Trophoblast cell (in vitro differentiated cells and primary cell): Measurements from ENCODE around the gene TIMELESS.
A peak's percentile ranks its signal among the peaks of the same experiment; 100 is the strongest.
"Not testable (repeated sequence)": the region's sequence is repeated elsewhere in the genome, so short reads cannot be mapped to it uniquely, and the experiment has no call there.

Source experiments
- DNase-seq, 2 donors: peaks; one replicate each; pipeline ENCODE4 v3.0.0-alpha.2; 2016
- H2AFZ ChIP-seq: 2 replicates; pipeline ENCODE4 v1.6.1; 2013; ENCODE audit warnings: low read length, moderate library complexity, mild to moderate bottlenecking; ENCODE audit not compliant: insufficient read depth, poor library complexity
- H2AK5ac ChIP-seq: 2 replicates; pipeline ENCODE4 v1.6.1; 2013; ENCODE audit warnings: mild to moderate bottlenecking, low read length
- H2BK120ac ChIP-seq: 2 replicates; pipeline ENCODE4 v1.6.1; 2013; ENCODE audit warnings: low read length, mild to moderate bottlenecking, moderate library complexity; ENCODE audit not compliant: insufficient read depth, poor library complexity
- H2BK12ac ChIP-seq: 2 replicates; pipeline ENCODE4 v1.6.1; 2013; ENCODE audit warnings: mild to moderate bottlenecking, low read length, moderate library complexity
- H2BK5ac ChIP-seq: 2 replicates; pipeline ENCODE4 v1.6.1; 2013; ENCODE audit warnings: low read length, low read depth, moderate library complexity, mild to moderate bottlenecking; ENCODE audit not compliant: poor library complexity
- H3K14ac ChIP-seq: 2 replicates; pipeline ENCODE4 v1.6.1; 2013; ENCODE audit warnings: mild to moderate bottlenecking, low read length
- H3K18ac ChIP-seq: 2 replicates; pipeline ENCODE4 v1.6.1; 2013; ENCODE audit warnings: mild to moderate bottlenecking, low read length
- H3K23ac ChIP-seq: 2 replicates; pipeline ENCODE4 v1.6.1; 2013; ENCODE audit warnings: low read length
- H3K27ac ChIP-seq: 2 replicates; pipeline ENCODE4 v1.5.1; 2013; ENCODE audit warnings: low read depth, mild to moderate bottlenecking, inconsistent platforms, low read length, moderate library complexity
- H3K27me3 ChIP-seq: 2 replicates; pipeline ENCODE4 v1.6.1; 2013; ENCODE audit warnings: inconsistent platforms, mild to moderate bottlenecking, low read length, moderate library complexity; ENCODE audit not compliant: insufficient read depth
- H3K36me3 ChIP-seq, 2 experiments: 1 replicate in 1 of 2; 2 replicates in 1 of 2; pipeline ENCODE4 v1.6.1; 2013; ENCODE audit warnings: low read length in 2 of 2, mild to moderate bottlenecking in 2 of 2, moderate library complexity in 1 of 2; ENCODE audit not compliant: insufficient read depth in 2 of 2, control insufficient read depth in 1 of 2
- H3K4ac ChIP-seq: 2 replicates; pipeline ENCODE4 v1.6.1; 2013; ENCODE audit warnings: low read depth, mild to moderate bottlenecking, low read length, moderate library complexity
- H3K4me1 ChIP-seq, 2 experiments: 1 replicate in 1 of 2; 2 replicates in 1 of 2; pipeline ENCODE4 v1.6.1; 2013; ENCODE audit warnings: low read length in 2 of 2, mild to moderate bottlenecking in 2 of 2, moderate library complexity in 1 of 2; ENCODE audit not compliant: insufficient read depth in 2 of 2, control insufficient read depth in 1 of 2
- H3K4me2 ChIP-seq: 2 replicates; pipeline ENCODE4 v1.6.1; 2013; ENCODE audit warnings: inconsistent platforms, mild to moderate bottlenecking, low read length, moderate library complexity
- H3K4me3 ChIP-seq: 2 replicates; pipeline ENCODE4 v1.5.1; 2013; ENCODE audit warnings: mild to moderate bottlenecking, low read depth, low read length, inconsistent platforms
- H3K79me1 ChIP-seq: one replicate; pipeline ENCODE4 v1.6.1; 2013; ENCODE audit warnings: low read length
- H3K79me2 ChIP-seq: 2 replicates; pipeline ENCODE4 v1.6.1; 2013; ENCODE audit warnings: low read length, mild to moderate bottlenecking; ENCODE audit not compliant: control insufficient read depth, insufficient read depth, poor library complexity
- H3K9ac ChIP-seq: 2 replicates; pipeline ENCODE4 v1.6.1; 2013; ENCODE audit warnings: mild to moderate bottlenecking, low read length
- H3K9me3 ChIP-seq: 2 replicates; pipeline ENCODE4 v1.6.1; 2013; ENCODE audit warnings: low read depth, mild to moderate bottlenecking, control low read depth, inconsistent platforms, low read length; ENCODE audit not compliant: insufficient read depth
- H4K12ac ChIP-seq: 2 replicates; pipeline ENCODE4 v1.6.1; 2013; ENCODE audit warnings: low read depth, mild to moderate bottlenecking, low read length, moderate library complexity
- H4K8ac ChIP-seq: 2 replicates; pipeline ENCODE4 v1.6.1; 2013; ENCODE audit warnings: low read depth, mild to moderate bottlenecking, low read length, moderate library complexity
- H4K91ac ChIP-seq: one replicate; pipeline ENCODE4 v1.6.1; 2013; ENCODE audit warnings: low read depth, mild to moderate bottlenecking, low read length, moderate library complexity
- WGBS: extraction: QIAGEN DNeasy Blood & Tissue Kit; methylation state at CpG from one replicate; pipeline ENCODE4 v1.1.7; 2013; ENCODE audit warnings: missing lambda C conversion rate; ENCODE audit not compliant: insufficient read length, insufficient coverage; ENCODE audit errors: extremely low coverage; 5-methylcytosine and 5-hydroxymethylcytosine counted together

Gene TIMELESS

GRCh38 chr12:56449622-56449984 is 377 bp upstream of the TIMELESS start:
- Histone ChIP-seq H4K8ac (peak overlapping the region; percentile 85), H2AK5ac (no peak overlapping the region), H2BK5ac (no peak overlapping the region), H3K36me3 (no peaks in the 10 kb centered on the region), H3K14ac (no peak overlapping the region), H3K79me1 (peaks cover 7% of the 10 kb centered on the region), H3K4me2 (peak overlapping the region; percentile 92), H2BK120ac (no peak overlapping the region), H3K4me1 (no peaks in the 10 kb centered on the region), H3K23ac (no peak overlapping the region), H2AFZ (no peak overlapping the region), H2BK12ac (no peak overlapping the region), H3K79me2 (peaks cover 4% of the 10 kb centered on the region), H3K27ac (no peak overlapping the region), H3K4me3 (no peak overlapping the region), H4K91ac (no peak overlapping the region), H3K27me3 (no peaks in the 10 kb centered on the region), H3K9me3 (no peaks in the 10 kb centered on the region), H3K18ac (no peak overlapping the region), H4K12ac (no peak overlapping the region), H3K4ac (no peak overlapping the region), H3K9ac (no peak overlapping the region)
- WGBS, result no CpG with 5 or more reads among the region's 5 CpGs
- no peak for DNase-seq

- H4K12ac ChIP-seq, H3K9ac ChIP-seq, H4K8ac ChIP-seq, H3K36me3 ChIP-seq, H3K4ac ChIP-seq, H3K27ac ChIP-seq, H3K14ac ChIP-seq, H2BK5ac ChIP-seq, H2BK120ac ChIP-seq, H3K23ac ChIP-seq, H3K18ac ChIP-seq, H3K79me2 ChIP-seq, H3K79me1 ChIP-seq, H4K91ac ChIP-seq, H2BK12ac ChIP-seq, H3K27me3 ChIP-seq, H3K9me3 ChIP-seq, H3K4me2 ChIP-seq, H2AFZ ChIP-seq, H2AK5ac ChIP-seq, H3K4me1 ChIP-seq, H3K4me3 ChIP-seq: not testable (repeated sequence)
- no CpG with 5 or more reads among the region's 2 CpGs for WGBS
- peak; percentile 44 to 72 for DNase-seq
Measured at GRCh38 chr12:56443208-56443607, 6.0 kb downstream of the TIMELESS start.

- no peaks in the 10 kb centered on the region for H3K79me2 ChIP-seq
- H3K4me2 ChIP-seq, result no peak overlapping the region
- no peak overlapping the region for H3K4ac ChIP-seq
- no peaks in the 10 kb centered on the region for H3K79me1 ChIP-seq
- peaks cover 2 to 12% of the 10 kb centered on the region in 2 experiments for H3K36me3 ChIP-seq
- H3K9ac ChIP-seq, result no peak overlapping the region
- no peak overlapping the region for H2BK120ac ChIP-seq
- no peak overlapping the region for H4K12ac ChIP-seq
- no peak overlapping the region for H3K18ac ChIP-seq
- no peak overlapping the region for H4K91ac ChIP-seq
- no peaks in the 10 kb centered on the region for H3K9me3 ChIP-seq
- H3K4me1 ChIP-seq, result no peaks in the 10 kb centered on the region
- H2BK12ac ChIP-seq, result no peak overlapping the region
- no peak overlapping the region for H3K14ac ChIP-seq
- no peak overlapping the region for H3K27ac ChIP-seq
- WGBS, result no CpG with 5 or more reads among the region's 11 CpGs
- H3K27me3 ChIP-seq, result no peaks in the 10 kb centered on the region
- H2BK5ac ChIP-seq, result no peak overlapping the region
- no peak overlapping the region for H2AFZ ChIP-seq
- H3K4me3 ChIP-seq, result no peak overlapping the region
- H4K8ac ChIP-seq, result no peak overlapping the region
- DNase-seq, result no peak
- H2AK5ac ChIP-seq, result no peak overlapping the region
- no peak overlapping the region for H3K23ac ChIP-seq
Measured at GRCh38 chr12:56437430-56438176, 11.6 kb downstream of the TIMELESS start.

GRCh38 chr12:56434828-56435227 is 14.4 kb downstream of the TIMELESS start:
- WGBS, result no CpG with 5 or more reads among the region's 6 CpGs
- no peaks in the 10 kb centered on the region for H3K4me1 ChIP-seq

More at GRCh38 chr12:56434828-56435227, 14.4 kb downstream of the TIMELESS start:
- Histone ChIP-seq H3K4me3 (no peak overlapping the region), H3K36me3 (peaks cover 13 to 24% of the 10 kb centered on the region in 2 experiments), H3K9ac (no peak overlapping the region), H3K23ac (no peak overlapping the region), H4K12ac (no peak overlapping the region), H3K14ac (no peak overlapping the region), H3K4ac (no peak overlapping the region), H3K27me3 (no peaks in the 10 kb centered on the region), H4K8ac (no peak overlapping the region), H2BK120ac (no peak overlapping the region), H3K4me2 (no peak overlapping the region), H3K9me3 (no peaks in the 10 kb centered on the region), H2BK5ac (no peak overlapping the region), H3K27ac (no peak overlapping the region), H2BK12ac (no peak overlapping the region), H3K18ac (no peak overlapping the region), H4K91ac (peak overlapping the region; percentile 4), H2AFZ (no peak overlapping the region), H2AK5ac (no peak overlapping the region), H3K79me1 (no peaks in the 10 kb centered on the region), H3K79me2 (no peaks in the 10 kb centered on the region)
- DNase-seq, result no peak
